ENCODE results near the gene NCOA7. TPM values are rescaled to one million over a fixed set of nuclear protein-coding genes. Genes with fewer than 3 reads are reported as not detected.

Gene NCOA7
- polyA plus RNA-seq, 1 of the 3 experiments (the other 2 are of a cell fraction): 16.3 TPM

GRCh38 chr6:125882243-125882642 lies 91.5 kb downstream of the NCOA7 start:
- Histone ChIP-seq H2AFZ (ENCODE audit: low read depth) (no peak overlapping the region), H3K79me2 (ENCODE audit: insufficient read depth) (no peaks in the 10 kb centered on the region), H3K4me1 (ENCODE audit: control insufficient read depth in 1 of 2, insufficient read depth in 2 of 2, low read depth in 1 of 2, low read length in 1 of 2) (peaks cover 0 to 18% of the 10 kb centered on the region in 2 experiments; a peak in 2 of 4 replicates), H3K27ac (ENCODE audit: low read depth in 2 of 2, low read length in 1 of 2) (no peak overlapping the region), H3K4me2 (no peak overlapping the region), H3K9me3 (no peaks in the 10 kb centered on the region), H4K20me1 (ENCODE audit: insufficient read depth) (no peaks in the 10 kb centered on the region), H3F3A (replicated peaks; ENCODE audit: insufficient read depth) (peaks cover 2% of the 10 kb centered on the region), H3K36me3 (replicated peaks in 1 of 2; ENCODE audit: control insufficient read depth in 1 of 2, insufficient read depth in 2 of 2, low read length in 1 of 2) (peaks cover 35 to 52% of the 10 kb centered on the region in 2 experiments), H3K27me3 (ENCODE audit: insufficient read depth) (no peaks in the 10 kb centered on the region), H3K4me3 (ENCODE audit: low read depth in 2 of 2, low read length in 1 of 2) (no peak overlapping the region), H3K9me2 (no peaks in the 10 kb centered on the region), H3K9ac (no peak overlapping the region)
- TF ChIP-seq MAX (IDR thresholded peaks at IDR 0.05; ENCODE audit: low read depth) (no peak), YY1 (IDR thresholded peaks at IDR 0.05; ENCODE audit: low read depth) (no peak), RCOR1 (IDR thresholded peaks at IDR 0.05; ENCODE audit: low read length) (no peak), USF2 (IDR thresholded peaks at IDR 0.05; ENCODE audit: borderline replicate concordance, low read depth, low read length) (no peak), GATA2 (CRISPR knock-in tag; IDR thresholded peaks at IDR 0.05) (no peak)
- ChIA-PET CTCF (no interaction called here), POLR2A (no interaction called here)
- DNase-seq: no peak
- 96% methylated on average over 4 of the region's 4 CpGs for WGBS (ENCODE audit: low lambda C conversion rate)

DNA sequence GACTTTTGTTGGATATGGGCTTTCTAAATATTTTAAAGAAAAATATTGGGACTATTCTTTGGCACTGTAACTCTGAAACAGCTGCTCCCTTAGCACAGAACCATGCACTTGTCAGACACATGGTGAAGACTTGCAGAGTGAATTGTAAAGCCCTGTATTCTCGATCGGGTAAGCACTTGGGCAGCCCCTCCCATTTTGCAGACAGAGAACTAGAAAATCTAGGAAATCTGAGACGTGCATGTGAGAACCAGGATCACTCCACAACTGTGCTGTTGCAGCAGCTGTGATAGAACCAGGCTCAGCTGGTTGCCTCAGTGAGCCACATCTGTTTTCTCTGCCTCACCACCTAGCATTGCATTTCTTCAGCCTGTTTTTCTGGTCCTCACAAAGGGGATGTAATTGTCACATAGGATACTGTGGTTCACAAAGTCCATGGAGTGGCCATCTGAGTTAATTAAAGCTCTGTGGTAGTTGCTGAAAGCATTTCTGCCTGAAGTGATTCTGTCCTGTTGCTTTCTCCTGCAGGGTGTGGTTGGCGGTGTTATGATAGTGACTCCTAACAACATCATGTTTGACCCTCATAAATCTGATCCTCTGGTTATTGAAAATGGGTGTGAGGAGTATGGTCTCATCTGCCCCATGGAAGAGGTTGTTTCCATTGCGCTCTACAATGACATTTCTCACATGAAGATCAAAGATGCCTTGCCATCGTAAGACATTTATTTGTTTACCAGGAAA lies 94.0 kb downstream of the NCOA7 start:
- H3K4me2 ChIP-seq: no peak overlapping the region
- no peak overlapping the region for H3K9ac ChIP-seq
- no peaks in the 10 kb centered on the region for H3K9me3 ChIP-seq
- WGBS (ENCODE audit: low lambda C conversion rate): 73% methylated on average over 6 of the region's 6 CpGs
- DNase-seq: no peak
- no peaks in the 10 kb centered on the region for H4K20me1 ChIP-seq (ENCODE audit: insufficient read depth)
- no peaks in the 10 kb centered on the region for H3K27me3 ChIP-seq (ENCODE audit: insufficient read depth)
- H3F3A ChIP-seq (replicated peaks; ENCODE audit: insufficient read depth): peaks cover 3% of the 10 kb centered on the region
- CTCF ChIA-PET: interaction anchor here (0.6 to 4.9 kb wide), 7 partner anchors 28 to 112 kb away, joined by 3 to 23 read pairs (median 4); partner anchors contain the start of gene NCOA7
- H3K27ac ChIP-seq (ENCODE audit: low read depth in 2 of 2, low read length in 1 of 2): peak overlapping the region in 1 of 2 experiments; percentile 51; a peak in 2 of 4 replicates
- H3K9me2 ChIP-seq: no peaks in the 10 kb centered on the region
- H3K4me1 ChIP-seq (ENCODE audit: control insufficient read depth in 1 of 2, insufficient read depth in 2 of 2, low read depth in 1 of 2, low read length in 1 of 2): peaks cover 0 to 18% of the 10 kb centered on the region in 2 experiments; a peak in 2 of 4 replicates
- no peak overlapping the region for H3K4me3 ChIP-seq (ENCODE audit: low read depth in 2 of 2, low read length in 1 of 2)
- H3K36me3 ChIP-seq (replicated peaks in 1 of 2; ENCODE audit: control insufficient read depth in 1 of 2, insufficient read depth in 2 of 2, low read length in 1 of 2): peaks cover 32 to 55% of the 10 kb centered on the region in 2 experiments
- no peak overlapping the region for H2AFZ ChIP-seq (ENCODE audit: low read depth)
- POLR2A ChIA-PET: interaction anchor here (1.7 kb wide), 1 partner anchor 94 kb away, joined by 8 read pairs; the partner anchor contains the start of gene NCOA7
- no peaks in the 10 kb centered on the region; the same call in 1 of the 2 replicates for H3K79me2 ChIP-seq (ENCODE audit: insufficient read depth)
- TF ChIP-seq PBX3 (IDR thresholded peaks at IDR 0.05) (no peak), ELF1 (IDR thresholded peaks at IDR 0.05) (no peak), ZBTB33 (IDR thresholded peaks at IDR 0.05; ENCODE audit: borderline replicate concordance, low read depth) (no peak), TCF12 (IDR thresholded peaks at IDR 0.05) (no peak), GATA2 (CRISPR knock-in tag; IDR thresholded peaks at IDR 0.05) (no peak), RCOR1 (IDR thresholded peaks at IDR 0.05; ENCODE audit: low read length) (no peak), NRF1 (IDR thresholded peaks at IDR 0.05; ENCODE audit: low read depth, low read length) (no peak), USF1 (IDR thresholded peaks at IDR 0.05; ENCODE audit: borderline replicate concordance, low read depth) (no peak), MEF2A (IDR thresholded peaks at IDR 0.05; ENCODE audit: borderline replicate concordance, low read depth) (no peak), MAX (IDR thresholded peaks at IDR 0.05; ENCODE audit: low read depth) (no peak), USF2 (IDR thresholded peaks at IDR 0.05; ENCODE audit: borderline replicate concordance, low read depth, low read length) (no peak), EZH2phosphoT487 (IDR thresholded peaks at IDR 0.05; ENCODE audit: borderline replicate concordance, low read depth) (no peak), FOXM1 (IDR thresholded peaks at IDR 0.05; ENCODE audit: low read depth) (no peak), POLR2AphosphoS5 (IDR thresholded peaks at IDR 0.05; ENCODE audit: low read depth, low read length) (no peak), TEAD4 (IDR thresholded peaks at IDR 0.05; ENCODE audit: borderline replicate concordance, insufficient read depth) (no peak)
- TF ChIP-seq, protein P1, sequence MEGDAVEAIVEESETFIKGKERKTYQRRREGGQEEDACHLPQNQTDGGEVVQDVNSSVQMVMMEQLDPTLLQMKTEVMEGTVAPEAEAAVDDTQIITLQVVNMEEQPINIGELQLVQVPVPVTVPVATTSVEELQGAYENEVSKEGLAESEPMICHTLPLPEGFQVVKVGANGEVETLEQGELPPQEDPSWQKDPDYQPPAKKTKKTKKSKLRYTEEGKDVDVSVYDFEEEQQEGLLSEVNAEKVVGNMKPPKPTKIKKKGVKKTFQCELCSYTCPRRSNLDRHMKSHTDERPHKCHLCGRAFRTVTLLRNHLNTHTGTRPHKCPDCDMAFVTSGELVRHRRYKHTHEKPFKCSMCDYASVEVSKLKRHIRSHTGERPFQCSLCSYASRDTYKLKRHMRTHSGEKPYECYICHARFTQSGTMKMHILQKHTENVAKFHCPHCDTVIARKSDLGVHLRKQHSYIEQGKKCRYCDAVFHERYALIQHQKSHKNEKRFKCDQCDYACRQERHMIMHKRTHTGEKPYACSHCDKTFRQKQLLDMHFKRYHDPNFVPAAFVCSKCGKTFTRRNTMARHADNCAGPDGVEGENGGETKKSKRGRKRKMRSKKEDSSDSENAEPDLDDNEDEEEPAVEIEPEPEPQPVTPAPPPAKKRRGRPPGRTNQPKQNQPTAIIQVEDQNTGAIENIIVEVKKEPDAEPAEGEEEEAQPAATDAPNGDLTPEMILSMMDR (IDR thresholded peaks at IDR 0.05): no peak

Measured in SK-N-SH (cell line).